Kidney epithelial cell (primary cell): Measurements from ENCODE around the gene LGALS3BP. TPM values are rescaled to one million over a fixed set of nuclear protein-coding genes. Genes with fewer than 3 reads are reported as not detected.
"Not testable (repeated sequence)": the region's sequence is repeated elsewhere in the genome, so short reads cannot be mapped to it uniquely, and the experiment has no call there.

Experiments used
- DNase-seq: peaks from one replicate; pipeline ENCODE4 v3.0.0-alpha.2; 2010; ENCODE audit warnings: low read depth
- H3K27me3 ChIP-seq: 2 replicates; pipeline ENCODE4 v1.6.0; 2011; ENCODE audit warnings: low read length; ENCODE audit not compliant: control insufficient read depth, insufficient read depth
- H3K36me3 ChIP-seq: 2 replicates; pipeline ENCODE4 v1.5.1; 2011; ENCODE audit warnings: low read length; ENCODE audit not compliant: control insufficient read depth, insufficient read depth
- H3K4me3 ChIP-seq: 2 replicates; pipeline ENCODE4 v1.5.1; 2011; ENCODE audit warnings: low read depth, mild to moderate bottlenecking, control low read depth, low read length
- total RNA-seq: library from RNA; depleted of rRNA; stranded (reverse); fragments of >200 nt; gene quantifications from 2 replicates; pipeline ENCODE4 v1.2.3, GENCODE V29; 2015
- TF ChIP-seq, protein P1 (sequence below): IDR thresholded peaks from 2 replicates; pipeline ENCODE4 v1.5.1; 2011; ENCODE audit warnings: mild to moderate bottlenecking, moderate library complexity, low read length, control low read depth, inconsistent platforms; ENCODE audit not compliant: insufficient read depth, poor library complexity, severe bottlenecking

Gene LGALS3BP
- total RNA-seq, 1 donor from 2014 or later, result 283 TPM

DNA sequence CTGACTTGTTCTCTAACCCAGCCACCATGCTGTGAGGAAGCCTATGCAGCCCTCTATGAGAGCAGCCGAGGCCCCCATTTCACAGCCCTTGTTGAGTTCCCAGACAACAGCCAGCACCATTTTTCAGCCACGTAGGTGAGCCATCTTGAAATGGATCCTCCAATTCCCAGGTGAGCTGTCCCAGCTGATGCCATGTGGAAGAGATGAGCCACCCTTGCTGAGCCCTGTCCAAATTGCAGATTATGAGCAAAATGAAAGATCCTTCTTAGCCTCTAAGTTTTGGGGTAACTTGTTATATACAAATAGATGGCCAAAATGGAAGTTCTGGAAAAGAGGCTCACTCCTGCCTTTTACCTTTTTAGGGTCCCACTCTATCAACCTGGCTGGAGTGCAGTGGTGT is 28.9 kb downstream of the LGALS3BP start:
- TF ChIP-seq, protein P1, sequence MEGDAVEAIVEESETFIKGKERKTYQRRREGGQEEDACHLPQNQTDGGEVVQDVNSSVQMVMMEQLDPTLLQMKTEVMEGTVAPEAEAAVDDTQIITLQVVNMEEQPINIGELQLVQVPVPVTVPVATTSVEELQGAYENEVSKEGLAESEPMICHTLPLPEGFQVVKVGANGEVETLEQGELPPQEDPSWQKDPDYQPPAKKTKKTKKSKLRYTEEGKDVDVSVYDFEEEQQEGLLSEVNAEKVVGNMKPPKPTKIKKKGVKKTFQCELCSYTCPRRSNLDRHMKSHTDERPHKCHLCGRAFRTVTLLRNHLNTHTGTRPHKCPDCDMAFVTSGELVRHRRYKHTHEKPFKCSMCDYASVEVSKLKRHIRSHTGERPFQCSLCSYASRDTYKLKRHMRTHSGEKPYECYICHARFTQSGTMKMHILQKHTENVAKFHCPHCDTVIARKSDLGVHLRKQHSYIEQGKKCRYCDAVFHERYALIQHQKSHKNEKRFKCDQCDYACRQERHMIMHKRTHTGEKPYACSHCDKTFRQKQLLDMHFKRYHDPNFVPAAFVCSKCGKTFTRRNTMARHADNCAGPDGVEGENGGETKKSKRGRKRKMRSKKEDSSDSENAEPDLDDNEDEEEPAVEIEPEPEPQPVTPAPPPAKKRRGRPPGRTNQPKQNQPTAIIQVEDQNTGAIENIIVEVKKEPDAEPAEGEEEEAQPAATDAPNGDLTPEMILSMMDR, result no peak

DNA sequence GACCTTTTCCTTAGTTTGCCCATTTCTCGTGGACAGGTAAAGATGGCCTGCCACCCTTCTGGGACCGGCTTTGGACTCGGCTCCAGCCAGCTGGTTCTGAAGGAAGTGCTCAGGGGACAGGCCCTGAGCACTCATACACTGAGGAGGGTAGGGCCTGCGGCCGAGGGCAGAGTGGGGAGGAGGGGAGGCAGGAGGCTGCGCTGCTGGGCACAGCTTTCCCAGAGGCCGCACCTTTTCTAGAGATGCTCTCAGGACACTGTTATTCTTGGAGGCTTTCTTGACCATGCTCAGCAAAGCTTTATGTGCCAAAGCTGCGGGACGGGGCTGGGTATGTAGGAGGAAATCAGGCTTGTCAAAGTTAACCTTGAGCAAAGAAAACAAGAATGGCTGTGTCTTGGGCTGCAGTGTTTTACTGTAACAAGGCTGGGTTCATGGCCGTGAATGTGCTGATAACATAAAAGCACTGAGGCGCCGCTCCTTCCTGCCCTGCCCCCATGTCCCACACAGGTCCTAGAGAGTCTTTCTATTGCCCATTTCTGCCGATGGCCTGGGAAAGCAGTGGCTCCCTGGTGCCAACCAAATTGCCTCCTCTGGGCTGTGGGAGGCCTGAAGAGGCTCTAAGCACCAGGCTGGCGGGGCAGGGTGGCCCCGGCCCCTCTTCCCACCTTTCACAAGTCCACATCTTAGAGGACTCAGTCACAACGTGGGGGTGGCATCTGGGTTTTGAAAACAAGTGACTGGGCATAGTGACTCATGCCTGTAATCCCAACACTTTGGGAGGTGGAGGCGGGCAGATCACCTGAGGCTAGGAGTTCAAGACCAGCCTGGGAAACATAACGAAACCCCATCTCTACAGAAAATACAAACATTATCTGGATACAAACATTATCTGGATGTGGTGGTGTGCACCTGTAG is 32.2 kb downstream of the LGALS3BP start:
- TF ChIP-seq, protein P1, result no peak
- no peak for DNase-seq
- no peaks in the 10 kb centered on the region for H3K27me3 ChIP-seq
- no peaks in the 10 kb centered on the region for H3K36me3 ChIP-seq
- H3K4me3 ChIP-seq, result no peak overlapping the region

More for the DNA sequence above, 28.9 kb downstream of the LGALS3BP start:
- DNase-seq, result no peak
- Histone ChIP-seq H3K27me3 (no peaks in the 10 kb centered on the region), H3K36me3 (no peaks in the 10 kb centered on the region), H3K4me3 (no peak overlapping the region)

- TF ChIP-seq, protein P1, result no peak
- Histone ChIP-seq H3K27me3 (no peaks in the 10 kb centered on the region), H3K4me3 (no peak overlapping the region), H3K36me3 (no peaks in the 10 kb centered on the region)
- no peak for DNase-seq
Observed at GRCh38 chr17:78946631-78947030, 33.1 kb downstream of the LGALS3BP start.

- no peak overlapping the region for H3K4me3 ChIP-seq
- no peaks in the 10 kb centered on the region for H3K27me3 ChIP-seq
- DNase-seq, result no peak
- no peaks in the 10 kb centered on the region for H3K36me3 ChIP-seq
- TF ChIP-seq, protein P1, result no peak
Observed at GRCh38 chr17:78946131-78946530, 33.6 kb downstream of the LGALS3BP start.

DNA sequence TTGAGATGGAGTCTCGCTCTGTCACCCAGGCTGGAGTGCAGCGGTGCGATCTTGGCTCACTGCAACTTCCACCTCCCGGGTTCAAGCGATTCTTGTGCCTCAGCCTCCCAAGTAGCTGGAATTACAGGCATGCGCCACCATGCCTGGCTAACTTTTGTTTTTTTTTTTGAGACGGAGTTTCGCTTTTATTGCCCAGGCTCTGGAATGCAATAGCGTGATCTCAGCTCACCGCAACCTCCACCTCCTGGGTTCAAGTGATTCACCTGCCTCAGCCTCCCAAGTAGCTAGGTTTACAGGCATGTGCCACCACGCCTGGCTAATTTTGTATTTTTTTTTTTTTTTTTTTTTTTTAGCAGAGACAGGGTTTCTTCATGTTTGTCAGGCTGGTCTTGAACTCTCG is 34.3 kb downstream of the LGALS3BP start:
- H3K36me3 ChIP-seq, H3K27me3 ChIP-seq, H3K4me3 ChIP-seq, DNase-seq: not testable (repeated sequence)

DNA sequence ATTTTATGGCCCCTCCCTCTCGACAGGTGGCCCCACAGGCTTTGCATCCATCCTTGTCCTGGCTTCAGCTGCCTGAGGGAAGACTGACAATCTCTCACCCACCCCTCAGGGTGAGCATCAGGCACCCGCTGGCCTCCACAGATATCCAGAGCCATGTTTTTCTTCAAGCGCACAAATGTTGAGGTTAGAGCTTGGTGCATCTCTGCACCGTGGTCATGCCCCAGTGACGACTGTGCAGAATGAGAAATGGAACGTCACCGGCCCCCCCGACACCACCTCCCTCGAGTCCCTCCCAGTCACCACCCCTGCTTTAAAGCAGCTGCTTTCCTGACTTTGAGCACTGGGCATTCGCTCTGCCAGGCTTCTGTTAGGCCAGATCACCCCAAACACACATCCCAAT is 34.8 kb downstream of the LGALS3BP start:
- Histone ChIP-seq H3K27me3 (no peaks in the 10 kb centered on the region), H3K4me3 (no peak overlapping the region), H3K36me3 (no peaks in the 10 kb centered on the region)
- DNase-seq, result no peak
- TF ChIP-seq, protein P1, result no peak
